ENCODE data around the gene ZNF417.
"Not testable (repeated sequence)": the region's sequence is repeated elsewhere in the genome, so short reads cannot be mapped to it uniquely, and the experiment has no call there.

ZNF417 gene

GRCh38 chr19:57887195-57887941, 29.0 kb downstream of the ZNF417 start:
- DNase-seq (ENCODE audit: low spot score) = no peak

GRCh38 chr19:57886046-57886445, 30.3 kb downstream of the ZNF417 start:
- DNase-seq (ENCODE audit: low spot score) = no peak

GRCh38 chr19:57873883-57874799, 42.3 kb downstream of the ZNF417 start:
- not testable (repeated sequence) for DNase-seq (ENCODE audit: low spot score)

GRCh38 chr19:57872450-57872849, 43.9 kb downstream of the ZNF417 start:
- DNase-seq (ENCODE audit: low spot score) = no peak

- DNase-seq (ENCODE audit: low spot score) = no peak
Measured at GRCh38 chr19:57870225-57870624, 46.2 kb downstream of the ZNF417 start.

GRCh38 chr19:57869655-57870054, 46.7 kb downstream of the ZNF417 start:
- not testable (repeated sequence) for DNase-seq (ENCODE audit: low spot score)

- no peak for DNase-seq (ENCODE audit: low spot score)
Measured at GRCh38 chr19:57867868-57868492, 48.4 kb downstream of the ZNF417 start.

Measured in activated CD4-positive, alpha-beta T cell treated with anti-CD3 and anti-CD28 coated beads, Interleukin-2, Interleukin-4, amounts not matched to agents 100 ng/mL and 50 ng/mL, durations not matched to agents 16 hours and 8 hours (primary cell).